ENCODE results near the gene CLEC12A. TPM values are rescaled to one million over a fixed set of nuclear protein-coding genes. Genes with fewer than 3 reads are reported as not detected.
"Not testable (repeated sequence)": the region's sequence is repeated elsewhere in the genome, so short reads cannot be mapped to it uniquely, and the experiment has no call there.

CLEC12A gene
- polyA plus RNA-seq, 2 donors, result 0.16 to 0.32 TPM

GRCh38 chr12:9960590-9960989, 10.6 kb upstream of the CLEC12A start:
- H3K9me3 ChIP-seq (ENCODE audit: control insufficient read depth in 2 of 2, insufficient read depth in 1 of 2, low read depth in 1 of 2, low read length in 1 of 2), result no peaks in the 10 kb centered on the region
- WGBS, 2 donors, result 60 to 74% methylated on average over 5 of the region's 5 CpGs
- no peak overlapping the region for H3K27ac ChIP-seq (ENCODE audit: low read depth in 2 of 2, low read length in 1 of 2)

DNA sequence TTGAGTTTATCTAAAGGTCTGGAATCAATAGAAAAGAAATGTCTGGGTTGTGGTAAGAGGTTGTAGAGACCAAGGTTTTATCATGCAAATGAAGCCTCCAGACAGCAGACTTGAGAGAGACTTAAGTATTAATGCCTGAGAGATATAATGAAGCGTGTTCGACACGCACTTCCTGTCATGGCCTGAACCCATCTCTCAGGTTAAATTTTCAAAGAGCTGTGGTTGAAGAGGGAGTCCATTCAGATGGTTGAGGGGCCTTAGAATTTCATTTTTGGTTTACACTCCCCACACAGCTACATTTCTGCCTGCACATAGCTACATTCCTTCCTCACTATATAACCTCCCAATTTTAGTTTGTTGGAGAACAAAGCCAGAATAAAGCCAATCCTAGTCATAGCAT, 10.1 kb upstream of the CLEC12A start:
- no peaks in the 10 kb centered on the region for H3K27me3 ChIP-seq (ENCODE audit: control insufficient read depth in 1 of 2, insufficient read depth in 2 of 2, low read length in 2 of 2)
- no peaks in the 10 kb centered on the region for H3K4me1 ChIP-seq (ENCODE audit: control insufficient read depth in 2 of 2, insufficient read depth in 2 of 2, low read length in 1 of 2)
- H3K4me3 ChIP-seq (ENCODE audit: low read depth in 1 of 2, low read length in 2 of 2), result no peak overlapping the region
- no peaks in the 10 kb centered on the region for H3K9me3 ChIP-seq (ENCODE audit: control insufficient read depth in 2 of 2, insufficient read depth in 1 of 2, low read depth in 1 of 2, low read length in 1 of 2)
- WGBS, 2 donors, result 86 to 94% methylated on average over 3 of the region's 3 CpGs
- no peak overlapping the region for H3K27ac ChIP-seq (ENCODE audit: low read depth in 2 of 2, low read length in 1 of 2)
- no peaks in the 10 kb centered on the region for H3K36me3 ChIP-seq (ENCODE audit: control insufficient read depth in 2 of 2, insufficient read depth in 2 of 2, low read length in 1 of 2)

More at GRCh38 chr12:9960590-9960989, 10.6 kb upstream of the CLEC12A start:
- Histone ChIP-seq H3K36me3 (ENCODE audit: control insufficient read depth in 2 of 2, insufficient read depth in 2 of 2, low read length in 1 of 2) (no peaks in the 10 kb centered on the region), H3K27me3 (ENCODE audit: control insufficient read depth in 1 of 2, insufficient read depth in 2 of 2, low read length in 2 of 2) (no peaks in the 10 kb centered on the region), H3K4me1 (ENCODE audit: control insufficient read depth in 2 of 2, insufficient read depth in 2 of 2, low read length in 1 of 2) (no peaks in the 10 kb centered on the region), H3K4me3 (ENCODE audit: low read depth in 1 of 2, low read length in 2 of 2) (no peak overlapping the region)

DNA sequence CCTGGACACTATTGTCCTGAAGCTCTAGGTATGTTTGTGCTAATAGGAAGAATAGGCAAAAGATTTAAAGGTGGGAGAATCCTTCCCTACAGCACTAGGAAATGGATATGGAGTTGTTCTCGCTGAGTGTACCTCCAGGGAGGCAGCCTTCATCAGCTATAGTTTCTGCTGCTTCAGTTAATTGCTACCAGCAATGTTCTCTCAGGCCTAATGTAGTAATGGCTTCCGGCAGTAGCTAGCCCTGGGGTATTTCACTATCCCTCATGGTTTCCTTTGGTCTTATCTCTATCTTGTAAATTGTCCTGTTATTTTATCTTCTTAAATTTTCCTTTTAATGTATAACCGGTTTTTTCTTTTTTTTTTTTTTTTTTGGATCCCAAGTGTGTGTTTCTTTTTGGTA, 9.3 kb upstream of the CLEC12A start:
- no peak overlapping the region for H3K4me3 ChIP-seq (ENCODE audit: low read depth in 1 of 2, low read length in 2 of 2)
- WGBS, 2 donors, result 82 to 96% methylated on average over 3 of the region's 3 CpGs
- H3K9me3 ChIP-seq (ENCODE audit: control insufficient read depth in 2 of 2, insufficient read depth in 1 of 2, low read depth in 1 of 2, low read length in 1 of 2), result no peaks in the 10 kb centered on the region
- no peaks in the 10 kb centered on the region for H3K36me3 ChIP-seq (ENCODE audit: control insufficient read depth in 2 of 2, insufficient read depth in 2 of 2, low read length in 1 of 2)
- no peaks in the 10 kb centered on the region for H3K27me3 ChIP-seq (ENCODE audit: control insufficient read depth in 1 of 2, insufficient read depth in 2 of 2, low read length in 2 of 2)
- no peaks in the 10 kb centered on the region for H3K4me1 ChIP-seq (ENCODE audit: control insufficient read depth in 2 of 2, insufficient read depth in 2 of 2, low read length in 1 of 2)
- no peak overlapping the region for H3K27ac ChIP-seq (ENCODE audit: low read depth in 2 of 2, low read length in 1 of 2)

- Histone ChIP-seq H3K27me3 (ENCODE audit: control insufficient read depth in 1 of 2, insufficient read depth in 2 of 2, low read length in 2 of 2) (no peaks in the 10 kb centered on the region), H3K4me1 (ENCODE audit: control insufficient read depth in 2 of 2, insufficient read depth in 2 of 2, low read length in 1 of 2) (no peaks in the 10 kb centered on the region), H3K27ac (ENCODE audit: low read depth in 2 of 2, low read length in 1 of 2) (no peak overlapping the region), H3K9me3 (ENCODE audit: control insufficient read depth in 2 of 2, insufficient read depth in 1 of 2, low read depth in 1 of 2, low read length in 1 of 2) (no peaks in the 10 kb centered on the region), H3K36me3 (ENCODE audit: control insufficient read depth in 2 of 2, insufficient read depth in 2 of 2, low read length in 1 of 2) (no peaks in the 10 kb centered on the region), H3K4me3 (ENCODE audit: low read depth in 1 of 2, low read length in 2 of 2) (no peak overlapping the region)
- WGBS, 2 donors, result 64 to 82% methylated on average over 2 of the region's 2 CpGs
These were observed 1.5 kb upstream of the CLEC12A start for GRCh38 chr12:9969673-9970072.

GRCh38 chr12:9973949-9974348, 2.7 kb downstream of the CLEC12A start:
- Histone ChIP-seq H3K4me3 (ENCODE audit: low read depth in 1 of 2, low read length in 2 of 2) (no peak overlapping the region), H3K4me1 (ENCODE audit: control insufficient read depth in 2 of 2, insufficient read depth in 2 of 2, low read length in 1 of 2) (no peaks in the 10 kb centered on the region), H3K36me3 (ENCODE audit: control insufficient read depth in 2 of 2, insufficient read depth in 2 of 2, low read length in 1 of 2) (no peaks in the 10 kb centered on the region), H3K27me3 (ENCODE audit: control insufficient read depth in 1 of 2, insufficient read depth in 2 of 2, low read length in 2 of 2) (no peaks in the 10 kb centered on the region), H3K27ac (ENCODE audit: low read depth in 2 of 2, low read length in 1 of 2) (no peak overlapping the region), H3K9me3 (ENCODE audit: control insufficient read depth in 2 of 2, insufficient read depth in 1 of 2, low read depth in 1 of 2, low read length in 1 of 2) (peaks cover 2 to 4% of the 10 kb centered on the region in 2 donors)
- 57 to 70% methylated on average over 1 of the region's 1 CpG for WGBS, 2 donors

- H3K9me3 ChIP-seq (ENCODE audit: control insufficient read depth in 2 of 2, insufficient read depth in 1 of 2, low read depth in 1 of 2, low read length in 1 of 2); H3K4me1 ChIP-seq (ENCODE audit: control insufficient read depth in 2 of 2, insufficient read depth in 2 of 2, low read length in 1 of 2); H3K27me3 ChIP-seq (ENCODE audit: control insufficient read depth in 1 of 2, insufficient read depth in 2 of 2, low read length in 2 of 2); H3K4me3 ChIP-seq (ENCODE audit: low read depth in 1 of 2, low read length in 2 of 2); H3K27ac ChIP-seq (ENCODE audit: low read depth in 2 of 2, low read length in 1 of 2); H3K36me3 ChIP-seq (ENCODE audit: control insufficient read depth in 2 of 2, insufficient read depth in 2 of 2, low read length in 1 of 2): not testable (repeated sequence)
- WGBS, 2 donors, result 95 to 98% methylated on average over 2 of the region's 2 CpGs
These were observed 3.5 kb downstream of the CLEC12A start for GRCh38 chr12:9974731-9975130.

DNA sequence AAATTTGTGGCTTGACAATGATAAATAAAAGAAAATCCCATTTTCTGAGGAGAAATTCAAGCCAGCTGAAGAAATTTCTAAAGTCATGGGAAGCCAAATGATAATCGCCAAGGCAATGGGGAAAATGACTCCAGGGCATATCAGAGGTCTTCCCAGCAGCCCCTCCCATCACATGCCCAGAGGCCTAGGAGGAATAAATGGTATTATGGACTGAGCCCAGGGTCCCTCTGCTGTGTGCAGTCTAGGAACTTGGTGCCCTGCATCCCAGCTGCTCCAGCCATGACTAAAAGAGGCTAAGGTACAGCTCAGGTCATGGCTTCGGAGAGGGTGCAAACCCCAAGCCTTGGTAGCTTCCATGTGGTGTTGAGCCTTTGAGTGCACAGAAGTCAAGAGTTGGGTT, 4.4 kb downstream of the CLEC12A start:
- Histone ChIP-seq H3K27me3 (ENCODE audit: control insufficient read depth in 1 of 2, insufficient read depth in 2 of 2, low read length in 2 of 2) (no peaks in the 10 kb centered on the region), H3K27ac (ENCODE audit: low read depth in 2 of 2, low read length in 1 of 2) (no peak overlapping the region), H3K4me1 (ENCODE audit: control insufficient read depth in 2 of 2, insufficient read depth in 2 of 2, low read length in 1 of 2) (no peaks in the 10 kb centered on the region), H3K4me3 (ENCODE audit: low read depth in 1 of 2, low read length in 2 of 2) (no peak overlapping the region), H3K9me3 (ENCODE audit: control insufficient read depth in 2 of 2, insufficient read depth in 1 of 2, low read depth in 1 of 2, low read length in 1 of 2) (peaks cover 2 to 4% of the 10 kb centered on the region in 2 donors), H3K36me3 (ENCODE audit: control insufficient read depth in 2 of 2, insufficient read depth in 2 of 2, low read length in 1 of 2) (no peaks in the 10 kb centered on the region)
- 85 to 94% methylated on average over 2 of the region's 2 CpGs for WGBS, 2 donors

- H3K27me3 ChIP-seq (ENCODE audit: control insufficient read depth in 1 of 2, insufficient read depth in 2 of 2, low read length in 2 of 2); H3K9me3 ChIP-seq (ENCODE audit: control insufficient read depth in 2 of 2, insufficient read depth in 1 of 2, low read depth in 1 of 2, low read length in 1 of 2); H3K36me3 ChIP-seq (ENCODE audit: control insufficient read depth in 2 of 2, insufficient read depth in 2 of 2, low read length in 1 of 2); H3K27ac ChIP-seq (ENCODE audit: low read depth in 2 of 2, low read length in 1 of 2); H3K4me3 ChIP-seq (ENCODE audit: low read depth in 1 of 2, low read length in 2 of 2); H3K4me1 ChIP-seq (ENCODE audit: control insufficient read depth in 2 of 2, insufficient read depth in 2 of 2, low read length in 1 of 2): not testable (repeated sequence)
- WGBS, 2 donors, result 55 to 63% methylated on average over 5 of the region's 5 CpGs
These were observed 5.4 kb downstream of the CLEC12A start for GRCh38 chr12:9976626-9977025.

GRCh38 chr12:9977916-9978315, 6.7 kb downstream of the CLEC12A start:
- Histone ChIP-seq H3K4me1 (ENCODE audit: control insufficient read depth in 2 of 2, insufficient read depth in 2 of 2, low read length in 1 of 2) (no peaks in the 10 kb centered on the region), H3K4me3 (ENCODE audit: low read depth in 1 of 2, low read length in 2 of 2) (no peak overlapping the region), H3K9me3 (ENCODE audit: control insufficient read depth in 2 of 2, insufficient read depth in 1 of 2, low read depth in 1 of 2, low read length in 1 of 2) (peaks cover 2 to 4% of the 10 kb centered on the region in 2 donors), H3K36me3 (ENCODE audit: control insufficient read depth in 2 of 2, insufficient read depth in 2 of 2, low read length in 1 of 2) (no peaks in the 10 kb centered on the region), H3K27ac (ENCODE audit: low read depth in 2 of 2, low read length in 1 of 2) (no peak overlapping the region), H3K27me3 (ENCODE audit: control insufficient read depth in 1 of 2, insufficient read depth in 2 of 2, low read length in 2 of 2) (no peaks in the 10 kb centered on the region)

DNA sequence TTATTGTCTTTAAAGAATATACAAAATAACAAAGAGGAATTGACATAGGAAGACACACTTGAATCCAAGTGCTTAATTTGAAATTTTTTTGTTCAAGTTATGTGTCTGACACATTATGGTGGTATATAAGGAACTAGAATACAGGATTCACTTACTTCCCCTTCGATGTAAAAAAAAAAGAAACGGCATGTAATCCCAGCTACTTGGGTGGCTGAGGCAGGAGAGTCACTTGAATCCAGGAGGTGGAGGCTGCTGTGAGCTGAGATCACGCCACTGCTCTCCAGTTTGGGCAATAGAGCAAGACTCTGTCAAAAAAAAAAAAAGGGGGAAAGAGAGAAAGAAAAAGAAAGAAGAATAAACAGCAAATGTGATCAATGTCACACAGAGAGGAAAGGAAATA, 8.9 kb downstream of the CLEC12A start:
- peaks cover 2 to 4% of the 10 kb centered on the region in 2 donors for H3K9me3 ChIP-seq (ENCODE audit: control insufficient read depth in 2 of 2, insufficient read depth in 1 of 2, low read depth in 1 of 2, low read length in 1 of 2)
- H3K27me3 ChIP-seq (ENCODE audit: control insufficient read depth in 1 of 2, insufficient read depth in 2 of 2, low read length in 2 of 2), result no peaks in the 10 kb centered on the region
- H3K36me3 ChIP-seq (ENCODE audit: control insufficient read depth in 2 of 2, insufficient read depth in 2 of 2, low read length in 1 of 2), result no peaks in the 10 kb centered on the region
- no peak overlapping the region for H3K27ac ChIP-seq (ENCODE audit: low read depth in 2 of 2, low read length in 1 of 2)
- whole genome bisulfite sequencing, 2 donors, result 77 to 81% methylated on average over 3 of the region's 3 CpGs
- no peaks in the 10 kb centered on the region for H3K4me1 ChIP-seq (ENCODE audit: control insufficient read depth in 2 of 2, insufficient read depth in 2 of 2, low read length in 1 of 2)
- no peak overlapping the region for H3K4me3 ChIP-seq (ENCODE audit: low read depth in 1 of 2, low read length in 2 of 2)
